H9 (cell line): ENCODE data around the gene GNRHR. TPM values are rescaled to one million over a fixed set of nuclear protein-coding genes. Genes with fewer than 3 reads are reported as not detected.

ENCODE experiments used
- DNase-seq: peaks from one replicate; pipeline ENCODE4 v3.0.0-alpha.2; 2017
- H2AFZ ChIP-seq: one replicate; pipeline ENCODE4 v1.6.1; 2013; ENCODE audit warnings: mild to moderate bottlenecking, low read length, control low read depth, moderate library complexity
- H2AK5ac ChIP-seq: 2 replicates; pipeline ENCODE4 v1.6.1; 2013; ENCODE audit warnings: low read length, control low read depth, mixed read lengths; ENCODE audit not compliant: insufficient read length
- H2BK120ac ChIP-seq: one replicate; pipeline ENCODE4 v1.6.1; 2013; ENCODE audit warnings: low read depth, mild to moderate bottlenecking, low read length, control low read depth, inconsistent platforms; ENCODE audit not compliant: poor library complexity, severe bottlenecking
- H2BK12ac ChIP-seq: 2 replicates; pipeline ENCODE4 v1.6.1; 2013; ENCODE audit warnings: low read length, control low read depth, mixed read lengths, low read depth; ENCODE audit not compliant: insufficient read length
- H2BK15ac ChIP-seq: 2 replicates; pipeline ENCODE4 v1.6.1; 2013; ENCODE audit warnings: low read depth, low read length, control low read depth
- H2BK20ac ChIP-seq: one replicate; pipeline ENCODE4 v1.6.1; 2013; ENCODE audit warnings: low read depth, mild to moderate bottlenecking, low read length, control low read depth, inconsistent platforms; ENCODE audit not compliant: poor library complexity, severe bottlenecking
- H2BK5ac ChIP-seq: 2 replicates; pipeline ENCODE4 v1.6.1; 2013; ENCODE audit warnings: low read length, control low read depth, mixed read lengths; ENCODE audit not compliant: insufficient read length
- H3K14ac ChIP-seq: 2 replicates; pipeline ENCODE4 v1.6.1; 2013; ENCODE audit warnings: low read length, control low read depth; ENCODE audit not compliant: insufficient read depth
- H3K18ac ChIP-seq: 2 replicates; pipeline ENCODE4 v1.6.1; 2013; ENCODE audit warnings: low read depth, mild to moderate bottlenecking, mixed read lengths, low read length, control low read depth; ENCODE audit not compliant: insufficient read length
- H3K23ac ChIP-seq: 2 replicates; pipeline ENCODE4 v1.6.1; 2013; ENCODE audit warnings: low read length, control low read depth, mixed read lengths, low read depth; ENCODE audit not compliant: insufficient read length
- H3K23me2 ChIP-seq: 2 replicates; pipeline ENCODE4 v1.6.1; 2013; ENCODE audit warnings: low read depth, mild to moderate bottlenecking, mixed read lengths, low read length, control low read depth; ENCODE audit not compliant: insufficient read length, poor library complexity, severe bottlenecking
- H3K27ac ChIP-seq: 2 replicates; pipeline ENCODE4 v1.5.1; 2013; ENCODE audit warnings: low read length, control low read depth, mixed read lengths, low read depth; ENCODE audit not compliant: insufficient read length
- H3K27me3 ChIP-seq: 2 replicates; pipeline ENCODE4 v1.6.1; 2013; ENCODE audit warnings: low read length, control low read depth, inconsistent platforms; ENCODE audit not compliant: insufficient read depth
- H3K4ac ChIP-seq: 2 replicates; pipeline ENCODE4 v1.6.1; 2013; ENCODE audit warnings: low read depth, mild to moderate bottlenecking, control low read depth, inconsistent platforms, low read length, moderate library complexity
- H3K4me1 ChIP-seq: 2 replicates; pipeline ENCODE4 v1.6.1; 2013; ENCODE audit warnings: low read length, control low read depth, inconsistent platforms; ENCODE audit not compliant: insufficient read depth
- H3K4me2 ChIP-seq: 2 replicates; pipeline ENCODE4 v1.6.1; 2013; ENCODE audit warnings: low read length, control low read depth, mixed read lengths; ENCODE audit not compliant: insufficient read length, insufficient read depth
- H3K56ac ChIP-seq: 2 replicates; pipeline ENCODE4 v1.6.1; 2013; ENCODE audit warnings: low read depth, mild to moderate bottlenecking, mixed read lengths, low read length, control low read depth; ENCODE audit not compliant: insufficient read length
- H3K79me1 ChIP-seq: 2 replicates; pipeline ENCODE4 v1.6.1; 2013; ENCODE audit warnings: low read depth, mild to moderate bottlenecking, moderate library complexity, low read length, control low read depth, inconsistent platforms; ENCODE audit not compliant: insufficient read depth, poor library complexity, severe bottlenecking
- H3K79me2 ChIP-seq: 2 replicates; pipeline ENCODE4 v1.6.1; 2013; ENCODE audit warnings: low read length, control low read depth, inconsistent platforms; ENCODE audit not compliant: insufficient read depth
- H3K9ac ChIP-seq: 2 replicates; pipeline ENCODE4 v1.6.1; 2013; ENCODE audit warnings: low read length, control low read depth, mixed read lengths; ENCODE audit not compliant: insufficient read length; ENCODE audit errors: extremely low read depth
- H3K9me3 ChIP-seq: one replicate; pipeline ENCODE4 v1.6.1; 2013; ENCODE audit warnings: low read depth, low read length, inconsistent platforms; ENCODE audit not compliant: control insufficient read depth
- H3T11ph ChIP-seq: one replicate; pipeline ENCODE4 v1.6.1; 2013; ENCODE audit warnings: mild to moderate bottlenecking, low read length, control low read depth, inconsistent platforms
- H4K20me1 ChIP-seq: one replicate; pipeline ENCODE4 v1.6.1; 2013; ENCODE audit not compliant: control insufficient read depth, insufficient read length, insufficient read depth
- H4K5ac ChIP-seq: 2 replicates; pipeline ENCODE4 v1.6.1; 2013; ENCODE audit warnings: low read depth, mild to moderate bottlenecking, mixed read lengths, low read length, control low read depth; ENCODE audit not compliant: insufficient read length
- H4K8ac ChIP-seq: replicated peaks from 2 replicates; pipeline ENCODE4 v1.6.1; 2013; ENCODE audit warnings: low read length, control low read depth, mixed read lengths, low read depth; ENCODE audit not compliant: insufficient read length
- H4K91ac ChIP-seq: 2 replicates; pipeline ENCODE4 v1.6.1; 2013; ENCODE audit warnings: low read depth, mild to moderate bottlenecking, moderate library complexity, mixed read lengths, low read length, control low read depth; ENCODE audit not compliant: insufficient read length
- H3K27ac Mint-ChIP-seq, 3 experiments: 2 replicates in 2 of 3; 3 replicates in 1 of 3; pipeline ENCODE4 v1.8.0; 2020 to 2021; ENCODE audit warnings: mixed read lengths in 3 of 3, mild to moderate bottlenecking in 1 of 3, moderate library complexity in 1 of 3
- H3K27me3 Mint-ChIP-seq: 2 replicates; pipeline ENCODE4 v1.8.0; 2021; ENCODE audit warnings: low read depth, mild to moderate bottlenecking, moderate library complexity, mixed read lengths
- H3K36me3 Mint-ChIP-seq, 3 experiments: 2 replicates in 2 of 3; 3 replicates in 1 of 3; pipeline ENCODE4 v1.8.0; 2020 to 2021; ENCODE audit warnings: low read depth in 3 of 3, mixed read lengths in 3 of 3; ENCODE audit not compliant: insufficient read depth in 1 of 3
- H3K4me1 Mint-ChIP-seq, 2 experiments: 2 replicates each; pipeline ENCODE4 v1.8.0; 2020; ENCODE audit warnings: mixed read lengths in 2 of 2
- H3K4me3 Mint-ChIP-seq, 2 experiments: 2 replicates in 1 of 2; 3 replicates in 1 of 2; pipeline ENCODE4 v1.8.0; 2020 to 2021; ENCODE audit warnings: mild to moderate bottlenecking in 2 of 2, mixed read lengths in 2 of 2, moderate library complexity in 1 of 2
- H3K9me3 Mint-ChIP-seq, 2 experiments: 2 replicates in 1 of 2; 3 replicates in 1 of 2; pipeline ENCODE4 v1.8.0; 2020; ENCODE audit warnings: mild to moderate bottlenecking in 2 of 2, mixed read lengths in 2 of 2, moderate library complexity in 1 of 2
- WGBS: extraction: QIAGEN DNeasy Blood & Tissue Kit; methylation state at CpG from one replicate; pipeline ENCODE4 v1.1.7; 2013; ENCODE audit warnings: missing lambda C conversion rate, low lambda C conversion rate, mixed read lengths; ENCODE audit not compliant: insufficient read length; ENCODE audit errors: extremely low coverage; 5-methylcytosine and 5-hydroxymethylcytosine counted together
- total RNA-seq: library from RNA; stranded (reverse); gene quantifications from 2 replicates; pipeline ENCODE4 v1.2.1, GENCODE V29; 2021
- TF ChIP-seq, protein P1 (sequence below): fragments of 200-600 bp; sonication (generic); conservative IDR thresholded peaks from 3 replicates; pipeline ENCODE4 v1.8.0; 2021; ENCODE audit warnings: antibody characterized with exemption, mild to moderate bottlenecking

Gene GNRHR
- total RNA-seq, 1 experiment from 2014 or later: not detected

DNA sequence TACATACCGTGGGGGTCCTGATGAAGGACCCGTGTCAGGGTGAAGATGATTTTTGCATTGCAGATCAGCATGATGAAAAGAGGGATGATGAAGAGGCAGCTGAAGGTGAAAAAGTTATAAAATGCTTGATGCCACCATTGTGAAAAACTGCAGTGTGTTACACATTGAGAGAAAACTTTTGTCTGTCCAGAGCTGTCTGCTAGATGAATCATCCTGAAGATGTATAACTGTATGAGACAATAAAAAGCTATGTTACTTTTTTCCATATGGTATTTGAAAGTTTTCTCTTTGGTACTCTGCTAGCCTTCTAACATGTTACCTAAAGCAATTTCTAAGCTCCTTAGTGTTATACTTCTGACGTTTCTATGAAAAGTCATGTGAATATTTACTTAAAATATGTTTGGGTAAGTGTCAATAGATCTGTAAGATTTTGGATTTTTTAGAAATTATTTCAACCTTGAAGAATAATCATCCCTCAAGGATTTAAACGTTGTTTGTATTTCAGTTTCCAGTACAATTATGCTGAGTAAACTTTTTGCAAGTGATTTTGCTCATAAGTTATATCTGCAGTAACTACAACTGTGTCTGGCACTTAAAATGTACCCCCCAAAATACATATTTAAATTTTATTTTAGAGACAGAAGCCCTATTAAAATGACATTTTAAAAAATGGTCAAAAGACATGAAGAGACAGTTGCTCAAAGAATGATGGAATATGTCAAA is 9.5 kb downstream of the GNRHR start:
- H3K9ac ChIP-seq: no peak overlapping the region
- H3K56ac ChIP-seq: no peak overlapping the region
- H3K4me2 ChIP-seq: no peak overlapping the region

More for the DNA sequence above, 9.5 kb downstream of the GNRHR start:
- Histone ChIP-seq H2BK120ac (no peak overlapping the region), H3K27ac (no peak overlapping the region), H3K79me2 (no peaks in the 10 kb centered on the region), H3K4ac (no peak overlapping the region), H3K23me2 (no peaks in the 10 kb centered on the region), H3K23ac (no peak overlapping the region), H4K8ac (no peak overlapping the region), H2AK5ac (no peak overlapping the region), H4K20me1 (no peaks in the 10 kb centered on the region), H4K5ac (no peak overlapping the region), H2AFZ (no peak overlapping the region), H2BK15ac (no peak overlapping the region), H3K4me1 (no peaks in the 10 kb centered on the region), H3T11ph (no peak overlapping the region), H2BK5ac (no peak overlapping the region), H3K14ac (no peak overlapping the region), H3K79me1 (no peaks in the 10 kb centered on the region), H2BK12ac (no peak overlapping the region), H2BK20ac (no peak overlapping the region), H3K9me3 (no peaks in the 10 kb centered on the region), H3K18ac (no peak overlapping the region), H3K27me3 (no peaks in the 10 kb centered on the region), H4K91ac (no peak overlapping the region)
- H3K27ac Mint-ChIP-seq: no peak overlapping the region
- no CpG with 5 or more reads among the region's 4 CpGs for WGBS
- H3K36me3 Mint-ChIP-seq: no peaks in the 10 kb centered on the region
- no peaks in the 10 kb centered on the region for H3K4me1 Mint-ChIP-seq
- no peaks in the 10 kb centered on the region for H3K9me3 Mint-ChIP-seq
- TF ChIP-seq, protein P1, sequence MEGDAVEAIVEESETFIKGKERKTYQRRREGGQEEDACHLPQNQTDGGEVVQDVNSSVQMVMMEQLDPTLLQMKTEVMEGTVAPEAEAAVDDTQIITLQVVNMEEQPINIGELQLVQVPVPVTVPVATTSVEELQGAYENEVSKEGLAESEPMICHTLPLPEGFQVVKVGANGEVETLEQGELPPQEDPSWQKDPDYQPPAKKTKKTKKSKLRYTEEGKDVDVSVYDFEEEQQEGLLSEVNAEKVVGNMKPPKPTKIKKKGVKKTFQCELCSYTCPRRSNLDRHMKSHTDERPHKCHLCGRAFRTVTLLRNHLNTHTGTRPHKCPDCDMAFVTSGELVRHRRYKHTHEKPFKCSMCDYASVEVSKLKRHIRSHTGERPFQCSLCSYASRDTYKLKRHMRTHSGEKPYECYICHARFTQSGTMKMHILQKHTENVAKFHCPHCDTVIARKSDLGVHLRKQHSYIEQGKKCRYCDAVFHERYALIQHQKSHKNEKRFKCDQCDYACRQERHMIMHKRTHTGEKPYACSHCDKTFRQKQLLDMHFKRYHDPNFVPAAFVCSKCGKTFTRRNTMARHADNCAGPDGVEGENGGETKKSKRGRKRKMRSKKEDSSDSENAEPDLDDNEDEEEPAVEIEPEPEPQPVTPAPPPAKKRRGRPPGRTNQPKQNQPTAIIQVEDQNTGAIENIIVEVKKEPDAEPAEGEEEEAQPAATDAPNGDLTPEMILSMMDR: no peak
- no peaks in the 10 kb centered on the region for H3K27me3 Mint-ChIP-seq
- H3K4me3 Mint-ChIP-seq: no peak overlapping the region
- DNase-seq: no peak
